H9 (cell line): ENCODE measurements around the gene CTSH. TPM values are rescaled to one million over a fixed set of nuclear protein-coding genes. Genes with fewer than 3 reads are reported as not detected.

Experiments
- DNase-seq: peaks from one replicate; pipeline ENCODE4 v3.0.0-alpha.2; 2017
- H2AFZ ChIP-seq: one replicate; pipeline ENCODE4 v1.6.1; 2013; ENCODE audit warnings: mild to moderate bottlenecking, low read length, control low read depth, moderate library complexity
- H2AK5ac ChIP-seq: 2 replicates; pipeline ENCODE4 v1.6.1; 2013; ENCODE audit warnings: low read length, control low read depth, mixed read lengths; ENCODE audit not compliant: insufficient read length
- H2BK120ac ChIP-seq: one replicate; pipeline ENCODE4 v1.6.1; 2013; ENCODE audit warnings: low read depth, mild to moderate bottlenecking, low read length, control low read depth, inconsistent platforms; ENCODE audit not compliant: poor library complexity, severe bottlenecking
- H2BK12ac ChIP-seq: 2 replicates; pipeline ENCODE4 v1.6.1; 2013; ENCODE audit warnings: low read length, control low read depth, mixed read lengths, low read depth; ENCODE audit not compliant: insufficient read length
- H2BK15ac ChIP-seq: 2 replicates; pipeline ENCODE4 v1.6.1; 2013; ENCODE audit warnings: low read depth, low read length, control low read depth
- H2BK20ac ChIP-seq: one replicate; pipeline ENCODE4 v1.6.1; 2013; ENCODE audit warnings: low read depth, mild to moderate bottlenecking, low read length, control low read depth, inconsistent platforms; ENCODE audit not compliant: poor library complexity, severe bottlenecking
- H2BK5ac ChIP-seq: 2 replicates; pipeline ENCODE4 v1.6.1; 2013; ENCODE audit warnings: low read length, control low read depth, mixed read lengths; ENCODE audit not compliant: insufficient read length
- H3K14ac ChIP-seq: 2 replicates; pipeline ENCODE4 v1.6.1; 2013; ENCODE audit warnings: low read length, control low read depth; ENCODE audit not compliant: insufficient read depth
- H3K18ac ChIP-seq: 2 replicates; pipeline ENCODE4 v1.6.1; 2013; ENCODE audit warnings: low read depth, mild to moderate bottlenecking, mixed read lengths, low read length, control low read depth; ENCODE audit not compliant: insufficient read length
- H3K23ac ChIP-seq: 2 replicates; pipeline ENCODE4 v1.6.1; 2013; ENCODE audit warnings: low read length, control low read depth, mixed read lengths, low read depth; ENCODE audit not compliant: insufficient read length
- H3K23me2 ChIP-seq: 2 replicates; pipeline ENCODE4 v1.6.1; 2013; ENCODE audit warnings: low read depth, mild to moderate bottlenecking, mixed read lengths, low read length, control low read depth; ENCODE audit not compliant: insufficient read length, poor library complexity, severe bottlenecking
- H3K27ac ChIP-seq: 2 replicates; pipeline ENCODE4 v1.5.1; 2013; ENCODE audit warnings: low read length, control low read depth, mixed read lengths, low read depth; ENCODE audit not compliant: insufficient read length
- H3K27me3 ChIP-seq: 2 replicates; pipeline ENCODE4 v1.6.1; 2013; ENCODE audit warnings: low read length, control low read depth, inconsistent platforms; ENCODE audit not compliant: insufficient read depth
- H3K4ac ChIP-seq: 2 replicates; pipeline ENCODE4 v1.6.1; 2013; ENCODE audit warnings: low read depth, mild to moderate bottlenecking, control low read depth, inconsistent platforms, low read length, moderate library complexity
- H3K4me1 ChIP-seq: 2 replicates; pipeline ENCODE4 v1.6.1; 2013; ENCODE audit warnings: low read length, control low read depth, inconsistent platforms; ENCODE audit not compliant: insufficient read depth
- H3K4me2 ChIP-seq: 2 replicates; pipeline ENCODE4 v1.6.1; 2013; ENCODE audit warnings: low read length, control low read depth, mixed read lengths; ENCODE audit not compliant: insufficient read length, insufficient read depth
- H3K56ac ChIP-seq: 2 replicates; pipeline ENCODE4 v1.6.1; 2013; ENCODE audit warnings: low read depth, mild to moderate bottlenecking, mixed read lengths, low read length, control low read depth; ENCODE audit not compliant: insufficient read length
- H3K79me1 ChIP-seq: 2 replicates; pipeline ENCODE4 v1.6.1; 2013; ENCODE audit warnings: low read depth, mild to moderate bottlenecking, moderate library complexity, low read length, control low read depth, inconsistent platforms; ENCODE audit not compliant: insufficient read depth, poor library complexity, severe bottlenecking
- H3K79me2 ChIP-seq: 2 replicates; pipeline ENCODE4 v1.6.1; 2013; ENCODE audit warnings: low read length, control low read depth, inconsistent platforms; ENCODE audit not compliant: insufficient read depth
- H3K9ac ChIP-seq: 2 replicates; pipeline ENCODE4 v1.6.1; 2013; ENCODE audit warnings: low read length, control low read depth, mixed read lengths; ENCODE audit not compliant: insufficient read length; ENCODE audit errors: extremely low read depth
- H3K9me3 ChIP-seq: one replicate; pipeline ENCODE4 v1.6.1; 2013; ENCODE audit warnings: low read depth, low read length, inconsistent platforms; ENCODE audit not compliant: control insufficient read depth
- H3T11ph ChIP-seq: one replicate; pipeline ENCODE4 v1.6.1; 2013; ENCODE audit warnings: mild to moderate bottlenecking, low read length, control low read depth, inconsistent platforms
- H4K20me1 ChIP-seq: one replicate; pipeline ENCODE4 v1.6.1; 2013; ENCODE audit not compliant: control insufficient read depth, insufficient read length, insufficient read depth
- H4K5ac ChIP-seq: 2 replicates; pipeline ENCODE4 v1.6.1; 2013; ENCODE audit warnings: low read depth, mild to moderate bottlenecking, mixed read lengths, low read length, control low read depth; ENCODE audit not compliant: insufficient read length
- H4K8ac ChIP-seq: replicated peaks from 2 replicates; pipeline ENCODE4 v1.6.1; 2013; ENCODE audit warnings: low read length, control low read depth, mixed read lengths, low read depth; ENCODE audit not compliant: insufficient read length
- H4K91ac ChIP-seq: 2 replicates; pipeline ENCODE4 v1.6.1; 2013; ENCODE audit warnings: low read depth, mild to moderate bottlenecking, moderate library complexity, mixed read lengths, low read length, control low read depth; ENCODE audit not compliant: insufficient read length
- H3K27ac Mint-ChIP-seq, 3 experiments: 2 replicates in 2 of 3; 3 replicates in 1 of 3; pipeline ENCODE4 v1.8.0; 2020 to 2021; ENCODE audit warnings: mixed read lengths in 3 of 3, mild to moderate bottlenecking in 1 of 3, moderate library complexity in 1 of 3
- H3K27me3 Mint-ChIP-seq: 2 replicates; pipeline ENCODE4 v1.8.0; 2021; ENCODE audit warnings: low read depth, mild to moderate bottlenecking, moderate library complexity, mixed read lengths
- H3K36me3 Mint-ChIP-seq, 3 experiments: 2 replicates in 2 of 3; 3 replicates in 1 of 3; pipeline ENCODE4 v1.8.0; 2020 to 2021; ENCODE audit warnings: low read depth in 3 of 3, mixed read lengths in 3 of 3; ENCODE audit not compliant: insufficient read depth in 1 of 3
- H3K4me1 Mint-ChIP-seq, 2 experiments: 2 replicates each; pipeline ENCODE4 v1.8.0; 2020; ENCODE audit warnings: mixed read lengths in 2 of 2
- H3K4me3 Mint-ChIP-seq, 2 experiments: 2 replicates in 1 of 2; 3 replicates in 1 of 2; pipeline ENCODE4 v1.8.0; 2020 to 2021; ENCODE audit warnings: mild to moderate bottlenecking in 2 of 2, mixed read lengths in 2 of 2, moderate library complexity in 1 of 2
- H3K9me3 Mint-ChIP-seq, 2 experiments: 2 replicates in 1 of 2; 3 replicates in 1 of 2; pipeline ENCODE4 v1.8.0; 2020; ENCODE audit warnings: mild to moderate bottlenecking in 2 of 2, mixed read lengths in 2 of 2, moderate library complexity in 1 of 2
- whole genome bisulfite sequencing: extraction: QIAGEN DNeasy Blood & Tissue Kit; methylation state at CpG from one replicate; pipeline ENCODE4 v1.1.7; 2013; ENCODE audit warnings: missing lambda C conversion rate, low lambda C conversion rate, mixed read lengths; ENCODE audit not compliant: insufficient read length; ENCODE audit errors: extremely low coverage; 5-methylcytosine and 5-hydroxymethylcytosine counted together
- total RNA-seq: library from RNA; stranded (reverse); gene quantifications from 2 replicates; pipeline ENCODE4 v1.2.1, GENCODE V29; 2021
- TF ChIP-seq, protein P1 (sequence below): fragments of 200-600 bp; sonication (generic); conservative IDR thresholded peaks from 3 replicates; pipeline ENCODE4 v1.8.0; 2021; ENCODE audit warnings: antibody characterized with exemption, mild to moderate bottlenecking

The CTSH gene
- total RNA-seq, 1 experiment from 2014 or later: 15.5 TPM

DNA sequence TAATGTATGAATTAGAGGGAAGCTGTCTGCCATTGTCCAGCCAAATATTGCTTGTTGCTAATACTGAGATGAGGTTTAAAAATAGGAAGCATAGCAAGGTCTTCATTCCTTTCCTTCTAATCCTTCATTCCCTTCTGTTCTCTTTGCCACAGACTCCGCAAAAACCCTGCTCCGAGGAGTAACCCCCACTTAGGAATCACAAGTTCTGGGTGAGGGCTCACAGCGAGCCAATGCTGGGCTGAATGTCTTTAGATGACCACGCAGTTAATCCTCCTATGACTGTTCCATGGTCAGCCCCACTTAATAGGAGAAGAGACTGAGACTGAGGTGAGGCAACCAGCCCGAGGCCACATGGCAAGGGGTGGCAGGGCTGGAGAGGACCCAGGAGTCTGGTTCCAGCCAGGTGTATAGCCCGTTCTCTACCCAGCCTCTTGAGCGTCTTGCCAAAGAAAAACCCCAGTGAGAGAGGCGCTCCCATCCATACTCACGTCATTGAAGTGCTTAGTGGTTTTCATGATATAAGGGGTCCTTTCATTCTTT is 44.9 kb upstream of the CTSH start:
- H3K4me1 Mint-ChIP-seq: peaks cover 2 to 7% of the 10 kb centered on the region in 2 experiments; a peak in 1 of 4 replicates
- H3T11ph ChIP-seq: no peak overlapping the region
- H4K8ac ChIP-seq: no peak overlapping the region
- H3K79me2 ChIP-seq: no peaks in the 10 kb centered on the region
- no peak overlapping the region for H4K91ac ChIP-seq
- H2AK5ac ChIP-seq: no peak overlapping the region
- H3K27ac Mint-ChIP-seq: no peak overlapping the region
- H3K4me1 ChIP-seq: no peaks in the 10 kb centered on the region
- H3K36me3 Mint-ChIP-seq: no peaks in the 10 kb centered on the region; a peak in 1 of 7 replicates
- H3K79me1 ChIP-seq: no peaks in the 10 kb centered on the region
- no peaks in the 10 kb centered on the region for H3K27me3 ChIP-seq
- H3K27me3 Mint-ChIP-seq: peaks cover 9% of the 10 kb centered on the region
- H2BK15ac ChIP-seq: no peak overlapping the region
- no CpG with 5 or more reads among the region's 9 CpGs for WGBS
- no peak overlapping the region for H3K27ac ChIP-seq
- H2AFZ ChIP-seq: no peak overlapping the region
- H3K9me3 Mint-ChIP-seq: no peaks in the 10 kb centered on the region; a peak in 1 of 5 replicates
- no peak overlapping the region for H3K4ac ChIP-seq
- TF ChIP-seq, protein P1, sequence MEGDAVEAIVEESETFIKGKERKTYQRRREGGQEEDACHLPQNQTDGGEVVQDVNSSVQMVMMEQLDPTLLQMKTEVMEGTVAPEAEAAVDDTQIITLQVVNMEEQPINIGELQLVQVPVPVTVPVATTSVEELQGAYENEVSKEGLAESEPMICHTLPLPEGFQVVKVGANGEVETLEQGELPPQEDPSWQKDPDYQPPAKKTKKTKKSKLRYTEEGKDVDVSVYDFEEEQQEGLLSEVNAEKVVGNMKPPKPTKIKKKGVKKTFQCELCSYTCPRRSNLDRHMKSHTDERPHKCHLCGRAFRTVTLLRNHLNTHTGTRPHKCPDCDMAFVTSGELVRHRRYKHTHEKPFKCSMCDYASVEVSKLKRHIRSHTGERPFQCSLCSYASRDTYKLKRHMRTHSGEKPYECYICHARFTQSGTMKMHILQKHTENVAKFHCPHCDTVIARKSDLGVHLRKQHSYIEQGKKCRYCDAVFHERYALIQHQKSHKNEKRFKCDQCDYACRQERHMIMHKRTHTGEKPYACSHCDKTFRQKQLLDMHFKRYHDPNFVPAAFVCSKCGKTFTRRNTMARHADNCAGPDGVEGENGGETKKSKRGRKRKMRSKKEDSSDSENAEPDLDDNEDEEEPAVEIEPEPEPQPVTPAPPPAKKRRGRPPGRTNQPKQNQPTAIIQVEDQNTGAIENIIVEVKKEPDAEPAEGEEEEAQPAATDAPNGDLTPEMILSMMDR: no peak
- H3K4me2 ChIP-seq: no peak overlapping the region
- no peak overlapping the region for H3K9ac ChIP-seq
- no peak overlapping the region for H2BK120ac ChIP-seq
- no peak overlapping the region for H3K56ac ChIP-seq
- no peak overlapping the region for H3K18ac ChIP-seq
- H2BK20ac ChIP-seq: no peak overlapping the region
- no peak overlapping the region for H3K14ac ChIP-seq
- H3K23ac ChIP-seq: no peak overlapping the region
- H4K5ac ChIP-seq: no peak overlapping the region
- DNase-seq: no peak
- no peaks in the 10 kb centered on the region for H3K23me2 ChIP-seq
- H2BK12ac ChIP-seq: no peak overlapping the region
- H2BK5ac ChIP-seq: no peak overlapping the region
- H3K9me3 ChIP-seq: no peaks in the 10 kb centered on the region
- no peaks in the 10 kb centered on the region for H4K20me1 ChIP-seq
- H3K4me3 Mint-ChIP-seq: no peak overlapping the region
